Parathyroid adenoma (tissue), 2 donors: ENCODE data around the gene TMEM191C.
"Not testable (repeated sequence)": the region's sequence is repeated elsewhere in the genome, so short reads cannot be mapped to it uniquely, and the experiment has no call there.

ENCODE experiments used
- H2AFZ ChIP-seq: fragments of 300-600 bp; sonication (generic); one replicate; pipeline ENCODE4 v1.7.0; 2017; ENCODE audit warnings: antibody characterized with exemption, mild to moderate bottlenecking
- H3K27ac ChIP-seq: fragments of 300-600 bp; sonication (generic); one replicate; pipeline ENCODE4 v1.7.0; 2017
- H3K27me3 ChIP-seq: fragments of 300-600 bp; sonication (generic); one replicate; pipeline ENCODE4 v1.7.0; 2017; ENCODE audit warnings: low read length; ENCODE audit not compliant: control insufficient read depth, insufficient read depth
- H3K36me3 ChIP-seq: fragments of 300-600 bp; sonication (generic); one replicate; pipeline ENCODE4 v1.7.0; 2017; ENCODE audit warnings: low read length; ENCODE audit not compliant: control insufficient read depth, insufficient read depth
- H3K4me1 ChIP-seq: fragments of 300-600 bp; sonication (generic); one replicate; pipeline ENCODE4 v1.7.0; 2017; ENCODE audit warnings: control low read depth
- H3K4me2 ChIP-seq: fragments of 300-600 bp; sonication (generic); one replicate; pipeline ENCODE4 v1.7.0; 2017; ENCODE audit warnings: low read length
- H3K4me3 ChIP-seq: fragments of 300-600 bp; sonication (generic); one replicate; pipeline ENCODE4 v1.7.0; 2017; ENCODE audit warnings: low read depth, low read length
- H3K79me2 ChIP-seq: fragments of 300-600 bp; sonication (generic); one replicate; pipeline ENCODE4 v1.7.0; 2017; ENCODE audit warnings: control low read depth
- H3K9ac ChIP-seq: fragments of 300-600 bp; sonication (generic); one replicate; pipeline ENCODE4 v1.7.0; 2017; ENCODE audit warnings: mild to moderate bottlenecking
- H3K9me3 ChIP-seq: fragments of 300-600 bp; sonication (generic); one replicate; pipeline ENCODE4 v1.7.0; 2017; ENCODE audit warnings: low read length; ENCODE audit not compliant: control insufficient read depth
- CTCF ChIP-seq: fragments of 300-600 bp; sonication (generic); IDR thresholded peaks from one replicate; pipeline ENCODE4 v1.7.0; 2017; ENCODE audit warnings: antibody characterized with exemption, mild to moderate bottlenecking
- donor health status: primary hyperparathyroidism.

The TMEM191C gene

GRCh38 chr22:21450858-21451353, 16.3 kb upstream of the TMEM191C start:
- no peak overlapping the region for H3K4me2 ChIP-seq
- H3K9ac ChIP-seq = no peak overlapping the region
- no peaks in the 10 kb centered on the region for H3K79me2 ChIP-seq
- H3K27me3 ChIP-seq = no peaks in the 10 kb centered on the region
- no peak overlapping the region for H3K4me3 ChIP-seq
- H3K27ac ChIP-seq = no peak overlapping the region
- H3K36me3 ChIP-seq = no peaks in the 10 kb centered on the region
- TF ChIP-seq CTCF = no peak
- no peaks in the 10 kb centered on the region for H3K9me3 ChIP-seq
- H3K4me1 ChIP-seq = no peaks in the 10 kb centered on the region
- H2AFZ ChIP-seq = no peak overlapping the region

- no peak overlapping the region for H3K4me2 ChIP-seq
- no peaks in the 10 kb centered on the region for H3K36me3 ChIP-seq
- H2AFZ ChIP-seq = no peak overlapping the region
- H3K4me3 ChIP-seq = no peak overlapping the region
- TF ChIP-seq CTCF = no peak
- no peaks in the 10 kb centered on the region for H3K9me3 ChIP-seq
- no peaks in the 10 kb centered on the region for H3K27me3 ChIP-seq
- no peak overlapping the region for H3K9ac ChIP-seq
- no peaks in the 10 kb centered on the region for H3K79me2 ChIP-seq
- no peak overlapping the region for H3K27ac ChIP-seq
- H3K4me1 ChIP-seq = no peaks in the 10 kb centered on the region
Measured at GRCh38 chr22:21451545-21452520, 15.4 kb upstream of the TMEM191C start.

DNA sequence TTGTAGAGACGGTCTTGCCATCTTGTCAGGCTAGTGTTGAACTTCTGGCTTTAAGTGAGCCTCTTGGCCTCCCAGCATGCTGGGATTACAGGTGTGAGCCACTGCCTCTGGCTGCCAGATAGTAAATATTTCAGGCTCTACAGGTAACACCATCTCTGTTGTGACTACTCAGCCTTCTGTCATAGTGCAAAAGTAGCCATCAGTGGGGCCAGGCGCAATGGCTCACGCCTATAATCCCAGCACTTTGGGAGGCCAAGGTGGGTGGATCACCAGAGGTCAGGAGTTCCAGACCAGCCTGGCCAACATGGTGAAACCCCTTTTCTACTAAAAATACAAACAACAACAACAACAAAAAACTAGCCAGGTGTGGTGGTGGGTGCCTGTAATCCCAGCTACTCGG, 14.5 kb upstream of the TMEM191C start:
- not testable (repeated sequence) for H3K27ac ChIP-seq, H3K9ac ChIP-seq, H2AFZ ChIP-seq, H3K27me3 ChIP-seq, H3K9me3 ChIP-seq, H3K4me2 ChIP-seq, H3K4me3 ChIP-seq, H3K4me1 ChIP-seq, H3K36me3 ChIP-seq, H3K79me2 ChIP-seq

GRCh38 chr22:21454998-21455333, 12.2 kb upstream of the TMEM191C start:
- not testable (repeated sequence) for H3K36me3 ChIP-seq, H3K9ac ChIP-seq, H3K79me2 ChIP-seq, H3K4me2 ChIP-seq, H3K27ac ChIP-seq, H3K4me3 ChIP-seq, H3K27me3 ChIP-seq, H3K9me3 ChIP-seq, H2AFZ ChIP-seq, H3K4me1 ChIP-seq

DNA sequence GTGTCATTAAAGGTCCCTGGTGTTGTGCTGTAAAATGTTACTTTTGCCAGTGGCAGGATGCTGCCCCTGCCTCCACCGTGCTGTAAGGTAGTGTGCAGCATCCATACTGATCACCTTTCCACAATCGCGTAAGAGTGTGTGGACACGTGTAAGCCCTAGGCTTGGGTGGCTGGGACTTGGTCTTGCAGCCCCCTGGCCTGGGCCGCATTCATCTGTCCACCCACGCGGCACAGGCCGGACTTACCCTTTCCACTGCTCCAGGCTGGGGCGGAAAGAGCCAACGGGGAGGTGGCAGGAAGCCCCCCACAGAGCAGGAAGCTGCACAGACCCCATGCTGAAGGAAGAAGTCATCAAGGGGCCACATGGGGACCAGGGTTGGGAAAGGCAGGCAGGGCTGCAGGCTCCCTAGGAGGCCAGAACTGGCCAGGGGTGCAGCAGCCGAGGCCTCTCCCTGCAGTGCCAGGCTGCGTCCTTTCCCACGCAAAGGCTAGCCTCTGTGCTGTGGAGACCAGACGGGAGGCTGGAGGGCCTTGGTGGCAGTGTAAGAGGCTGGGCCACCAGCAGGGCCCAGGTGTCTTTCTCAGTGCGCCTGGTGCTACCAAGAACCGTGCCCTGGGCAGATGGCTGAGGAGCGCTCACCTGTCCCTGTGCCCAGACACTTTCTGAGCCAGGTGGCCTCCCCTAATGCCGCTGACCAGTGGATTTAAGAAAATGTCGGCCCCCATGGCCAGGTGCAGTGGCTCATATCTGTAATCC, 11.7 kb upstream of the TMEM191C start:
- TF ChIP-seq CTCF = no peak
- Histone ChIP-seq H3K36me3 (no peaks in the 10 kb centered on the region), H3K79me2 (no peaks in the 10 kb centered on the region), H3K4me2 (no peak overlapping the region), H3K4me1 (no peaks in the 10 kb centered on the region), H2AFZ (no peak overlapping the region), H3K27ac (no peak overlapping the region), H3K9me3 (no peaks in the 10 kb centered on the region), H3K27me3 (no peaks in the 10 kb centered on the region), H3K4me3 (no peak overlapping the region), H3K9ac (no peak overlapping the region)
